Mucosa of stomach (tissue), 1 donor: ENCODE measurements around the gene NDUFB10.
A peak's percentile ranks its signal among the peaks of the same experiment; 100 is the strongest.

Experiments used
- H3K27me3 ChIP-seq: one replicate; pipeline ENCODE4 v1.7.0; 2013; ENCODE audit warnings: mild to moderate bottlenecking, low read length; ENCODE audit not compliant: control insufficient read depth, insufficient read depth
- H3K36me3 ChIP-seq: one replicate; pipeline ENCODE4 v1.7.0; 2013; ENCODE audit warnings: low read length; ENCODE audit not compliant: control insufficient read depth, insufficient read depth
- H3K4me1 ChIP-seq: one replicate; pipeline ENCODE4 v1.7.0; 2013; ENCODE audit warnings: mild to moderate bottlenecking, low read length; ENCODE audit not compliant: control insufficient read depth, insufficient read depth
- H3K4me3 ChIP-seq: one replicate; pipeline ENCODE4 v1.7.0; 2013; ENCODE audit warnings: low read length
- H3K9ac ChIP-seq: one replicate; pipeline ENCODE4 v1.7.0; 2013; ENCODE audit warnings: mild to moderate bottlenecking, low read length, moderate library complexity
- H3K9me3 ChIP-seq: one replicate; pipeline ENCODE4 v1.7.0; 2013; ENCODE audit warnings: mild to moderate bottlenecking, low read length, moderate library complexity; ENCODE audit not compliant: control insufficient read depth
- donor health status: Pancreatic carcinoma.

The NDUFB10 gene

GRCh38 chr16:1971796-1972489, 12.6 kb downstream of the NDUFB10 start, which contains the start of gene TBL3:
Gene TBL3, plus strand, starts transcription at chr16:1972053. Its CDS starts 112 bp downstream, at chr16:1972165.
- H3K27me3 ChIP-seq: no peaks in the 10 kb centered on the region

GRCh38 chr16:1972490-1972877, 13.1 kb downstream of the NDUFB10 start:
- Histone ChIP-seq H3K4me1 (peaks cover 13% of the 10 kb centered on the region), H3K4me3 (peak overlapping the region; percentile 23), H3K9me3 (no peaks in the 10 kb centered on the region), H3K27me3 (no peaks in the 10 kb centered on the region), H3K9ac (peak overlapping the region; percentile 79), H3K36me3 (peaks cover 14% of the 10 kb centered on the region)

More at GRCh38 chr16:1971796-1972489, 12.6 kb downstream of the NDUFB10 start, which contains the start of gene TBL3:
- peaks cover 13% of the 10 kb centered on the region for H3K4me1 ChIP-seq
- H3K9ac ChIP-seq: peak within 1 kb of the TSS; percentile 79
- H3K9me3 ChIP-seq: no peaks in the 10 kb centered on the region
- H3K36me3 ChIP-seq: peaks cover 11% of the 10 kb centered on the region
- peak within 1 kb of the TSS; percentile 23 for H3K4me3 ChIP-seq

- H3K27me3 ChIP-seq: no peaks in the 10 kb centered on the region
These were observed 14.3 kb downstream of the NDUFB10 start for GRCh38 chr16:1973461-1974156.

GRCh38 chr16:1974157-1975070, 15.1 kb downstream of the NDUFB10 start:
- Histone ChIP-seq H3K9ac (no peak overlapping the region), H3K4me1 (peaks cover 24% of the 10 kb centered on the region), H3K9me3 (no peaks in the 10 kb centered on the region), H3K4me3 (no peak overlapping the region), H3K27me3 (peaks cover 3% of the 10 kb centered on the region), H3K36me3 (peaks cover 14% of the 10 kb centered on the region)

More at GRCh38 chr16:1973461-1974156, 14.3 kb downstream of the NDUFB10 start:
- H3K9ac ChIP-seq: no peak overlapping the region
- H3K4me1 ChIP-seq: peaks cover 21% of the 10 kb centered on the region
- H3K36me3 ChIP-seq: peaks cover 14% of the 10 kb centered on the region
- H3K9me3 ChIP-seq: no peaks in the 10 kb centered on the region
- H3K4me3 ChIP-seq: no peak overlapping the region

- Histone ChIP-seq H3K36me3 (peaks cover 14% of the 10 kb centered on the region), H3K9ac (no peak overlapping the region), H3K4me3 (no peak overlapping the region), H3K9me3 (no peaks in the 10 kb centered on the region), H3K4me1 (peaks cover 36% of the 10 kb centered on the region), H3K27me3 (peaks cover 10% of the 10 kb centered on the region)
These were observed 16.3 kb downstream of the NDUFB10 start for GRCh38 chr16:1975432-1976215.

GRCh38 chr16:1976216-1976520, 16.8 kb downstream of the NDUFB10 start:
- Histone ChIP-seq H3K9ac (no peak overlapping the region), H3K9me3 (no peaks in the 10 kb centered on the region), H3K36me3 (peaks cover 14% of the 10 kb centered on the region), H3K27me3 (peaks cover 16% of the 10 kb centered on the region), H3K4me3 (no peak overlapping the region), H3K4me1 (peaks cover 38% of the 10 kb centered on the region)

GRCh38 chr16:1976951-1977874, 17.9 kb downstream of the NDUFB10 start:
- H3K4me1 ChIP-seq: peaks cover 47% of the 10 kb centered on the region
- peaks cover 21% of the 10 kb centered on the region for H3K27me3 ChIP-seq
- peaks cover 14% of the 10 kb centered on the region for H3K36me3 ChIP-seq

GRCh38 chr16:1977875-1978268, 18.5 kb downstream of the NDUFB10 start:
- H3K9me3 ChIP-seq: no peaks in the 10 kb centered on the region
- H3K4me1 ChIP-seq: peaks cover 47% of the 10 kb centered on the region
- no peak overlapping the region for H3K9ac ChIP-seq
- peaks cover 14% of the 10 kb centered on the region for H3K36me3 ChIP-seq
- H3K4me3 ChIP-seq: no peak overlapping the region
- H3K27me3 ChIP-seq: peaks cover 21% of the 10 kb centered on the region

More at GRCh38 chr16:1976951-1977874, 17.9 kb downstream of the NDUFB10 start:
- no peaks in the 10 kb centered on the region for H3K9me3 ChIP-seq
- no peak overlapping the region for H3K4me3 ChIP-seq
- H3K9ac ChIP-seq: no peak overlapping the region

GRCh38 chr16:1978476-1979120, 19.3 kb downstream of the NDUFB10 start:
- Histone ChIP-seq H3K4me3 (no peak overlapping the region), H3K9ac (peak overlapping the region; percentile 70), H3K27me3 (peaks cover 24% of the 10 kb centered on the region), H3K36me3 (peaks cover 14% of the 10 kb centered on the region), H3K4me1 (peaks cover 53% of the 10 kb centered on the region), H3K9me3 (no peaks in the 10 kb centered on the region)

GRCh38 chr16:1979271-1980029, 20.1 kb downstream of the NDUFB10 start:
- Histone ChIP-seq H3K9me3 (no peaks in the 10 kb centered on the region), H3K4me1 (peaks cover 55% of the 10 kb centered on the region), H3K4me3 (no peak overlapping the region), H3K27me3 (peaks cover 24% of the 10 kb centered on the region), H3K36me3 (peaks cover 11% of the 10 kb centered on the region), H3K9ac (peak overlapping the region; percentile 70)
